Measurements from ENCODE around the gene PEAK3. TPM values are rescaled to one million over a fixed set of nuclear protein-coding genes. Genes with fewer than 3 reads are reported as not detected.
A peak's percentile ranks its signal among the peaks of the same experiment; 100 is the strongest.

The PEAK3 gene
- total RNA-seq, 2 experiments from 2014 or later, result not detected

- no peak overlapping the region for H3K27ac Mint-ChIP-seq
- no peak overlapping the region for H3K4me3 Mint-ChIP-seq
- TF ChIP-seq, protein P1, sequence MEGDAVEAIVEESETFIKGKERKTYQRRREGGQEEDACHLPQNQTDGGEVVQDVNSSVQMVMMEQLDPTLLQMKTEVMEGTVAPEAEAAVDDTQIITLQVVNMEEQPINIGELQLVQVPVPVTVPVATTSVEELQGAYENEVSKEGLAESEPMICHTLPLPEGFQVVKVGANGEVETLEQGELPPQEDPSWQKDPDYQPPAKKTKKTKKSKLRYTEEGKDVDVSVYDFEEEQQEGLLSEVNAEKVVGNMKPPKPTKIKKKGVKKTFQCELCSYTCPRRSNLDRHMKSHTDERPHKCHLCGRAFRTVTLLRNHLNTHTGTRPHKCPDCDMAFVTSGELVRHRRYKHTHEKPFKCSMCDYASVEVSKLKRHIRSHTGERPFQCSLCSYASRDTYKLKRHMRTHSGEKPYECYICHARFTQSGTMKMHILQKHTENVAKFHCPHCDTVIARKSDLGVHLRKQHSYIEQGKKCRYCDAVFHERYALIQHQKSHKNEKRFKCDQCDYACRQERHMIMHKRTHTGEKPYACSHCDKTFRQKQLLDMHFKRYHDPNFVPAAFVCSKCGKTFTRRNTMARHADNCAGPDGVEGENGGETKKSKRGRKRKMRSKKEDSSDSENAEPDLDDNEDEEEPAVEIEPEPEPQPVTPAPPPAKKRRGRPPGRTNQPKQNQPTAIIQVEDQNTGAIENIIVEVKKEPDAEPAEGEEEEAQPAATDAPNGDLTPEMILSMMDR (IDR thresholded peaks at IDR 0.05), result no peak
- CTCF ChIA-PET, result no interaction called here
- ATAC-seq (no peak), DNase-seq (no peak)
- peaks cover 7% of the 10 kb centered on the region for H3K4me1 Mint-ChIP-seq (ENCODE audit: low read depth)
- H3K9me3 Mint-ChIP-seq, result no peaks in the 10 kb centered on the region
- intact Hi-C loops (cut with micrococcal nuclease), result no loop called here
- peaks cover 20% of the 10 kb centered on the region for H3K27me3 Mint-ChIP-seq
- no peaks in the 10 kb centered on the region for H3K36me3 Mint-ChIP-seq (ENCODE audit: low read depth)
- POLR2A ChIA-PET, result interaction anchor here (1.0 kb wide), 1 partner anchor 23 kb away, joined by 4 read pairs; no protein-coding TSS in a partner anchor
Measured at GRCh38 chr19:2300533-2300932, 18.6 kb upstream of the PEAK3 start.

GRCh38 chr19:2296141-2296540, 14.2 kb upstream of the PEAK3 start:
- Mint-ChIP-seq H3K4me1 (ENCODE audit: low read depth) (peaks cover 4% of the 10 kb centered on the region), H3K4me3 (no peak overlapping the region), H3K9me3 (no peaks in the 10 kb centered on the region), H3K27me3 (no peaks in the 10 kb centered on the region), H3K36me3 (ENCODE audit: low read depth) (no peaks in the 10 kb centered on the region), H3K27ac (no peak overlapping the region)
- POLR2A ChIA-PET, result interaction anchor here (0.8 to 1.5 kb wide), 2 partner anchors 13 to 22 kb away, joined by 3 to 4 read pairs; no protein-coding TSS in a partner anchor
- TF ChIP-seq, protein P1 (IDR thresholded peaks at IDR 0.05), result no peak
- DNase-seq, result no peak
- ATAC-seq, result no peak
- intact Hi-C loops (cut with micrococcal nuclease), result no loop called here
- CTCF ChIA-PET, result interaction anchor here (1.1 kb wide), 1 partner anchor 34 kb away, joined by 3 read pairs; no protein-coding TSS in a partner anchor

DNA sequence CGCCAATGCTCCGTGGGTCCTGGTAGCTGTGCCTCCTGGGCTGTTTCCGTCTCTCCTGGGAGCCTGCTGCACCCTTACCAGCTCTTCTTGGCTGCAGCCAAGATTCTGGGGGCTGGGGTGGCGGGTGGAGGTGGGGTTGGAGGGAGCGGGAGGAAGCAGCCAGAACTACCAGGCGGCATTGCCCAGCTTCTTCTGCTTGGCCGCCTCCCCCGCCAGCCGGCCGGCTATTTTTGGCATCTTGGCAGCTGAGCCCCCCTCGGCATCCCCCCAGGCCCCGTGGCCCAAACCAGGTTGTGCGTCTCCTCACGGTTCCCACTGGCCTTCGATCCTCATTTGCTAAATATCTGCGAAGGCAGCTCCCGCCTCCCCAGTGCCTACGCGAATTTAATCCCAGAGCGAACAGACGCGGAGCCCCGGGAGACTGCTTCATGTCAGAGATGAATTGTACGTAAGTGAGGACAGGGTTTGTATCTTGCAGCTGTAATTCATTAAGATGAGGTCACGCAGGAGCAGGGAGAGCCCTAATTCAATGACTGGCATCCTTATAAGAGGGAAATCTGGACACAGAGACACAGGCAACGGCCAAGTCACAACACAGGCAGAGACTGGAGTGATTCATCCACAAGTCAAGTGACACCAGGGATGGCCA, 12.8 kb upstream of the PEAK3 start:
- intact Hi-C loops (cut with micrococcal nuclease), result no loop called here
- CTCF ChIA-PET, result interaction anchor here (0.7 kb wide), 1 partner anchor 30 kb away, joined by 3 read pairs; no protein-coding TSS in a partner anchor
- POLR2A ChIA-PET, result interaction anchor here (0.6 to 1.8 kb wide), 7 partner anchors 10 to 128 kb away, joined by 3 to 6 read pairs (median 3); no protein-coding TSS in a partner anchor
- H3K27me3 Mint-ChIP-seq, result peaks cover 4% of the 10 kb centered on the region
- peaks cover 4% of the 10 kb centered on the region for H3K4me1 Mint-ChIP-seq (ENCODE audit: low read depth)
- ATAC-seq (no peak), DNase-seq (no peak)
- H3K4me3 Mint-ChIP-seq, result no peak overlapping the region
- TF ChIP-seq, protein P1 (IDR thresholded peaks at IDR 0.05), result no peak
- no peak overlapping the region for H3K27ac Mint-ChIP-seq
- H3K9me3 Mint-ChIP-seq, result no peaks in the 10 kb centered on the region
- H3K36me3 Mint-ChIP-seq (ENCODE audit: low read depth), result no peaks in the 10 kb centered on the region

- peaks cover 13% of the 10 kb centered on the region for H3K27me3 Mint-ChIP-seq
- ChIA-PET CTCF (interaction anchor here (0.8 kb wide), 1 partner anchor 18 kb away, joined by 3 read pairs; no protein-coding TSS in a partner anchor), POLR2A (interaction anchor here (1.3 kb wide), 1 partner anchor 21 kb away, joined by 4 read pairs; no protein-coding TSS in a partner anchor)
- TF ChIP-seq, protein P1 (IDR thresholded peaks at IDR 0.05), result no peak
- H3K36me3 Mint-ChIP-seq (ENCODE audit: low read depth), result no peaks in the 10 kb centered on the region
- DNase-seq (no peak), ATAC-seq (no peak)
- H3K4me3 Mint-ChIP-seq, result peak overlapping the region; percentile 69
- H3K27ac Mint-ChIP-seq, result no peak overlapping the region
- no peaks in the 10 kb centered on the region for H3K9me3 Mint-ChIP-seq
- peaks cover 14% of the 10 kb centered on the region for H3K4me1 Mint-ChIP-seq (ENCODE audit: low read depth)
- intact Hi-C loops (cut with micrococcal nuclease), result no loop called here
Measured at GRCh38 chr19:2291185-2291751, 9.3 kb upstream of the PEAK3 start.

All from activated CD8-positive, alpha-beta T cell treated with anti-CD3 and anti-CD28 coated beads for 36 hours (primary cell).